H1 (cell line): ENCODE results near the gene SEC31A. TPM values are rescaled to one million over a fixed set of nuclear protein-coding genes. Genes with fewer than 3 reads are reported as not detected.
A peak's percentile ranks its signal among the peaks of the same experiment; 100 is the strongest.

Source experiments
- ASH2L ChIP-seq: fragments of 200-600, 300-600 bp; sonication (generic); IDR thresholded peaks from one replicate; pipeline ENCODE4 v1.7.1; 2017; ENCODE audit warnings: low read length
- ATF3 ChIP-seq: IDR thresholded peaks from 2 replicates; pipeline ENCODE4 v1.6.1; 2011; ENCODE audit warnings: low read depth, mild to moderate bottlenecking, low read length; ENCODE audit not compliant: insufficient read depth
- BACH1 ChIP-seq: IDR thresholded peaks from 2 replicates; pipeline ENCODE4 v1.6.1; 2012; ENCODE audit warnings: low read length, improper control_type of control experiment
- BCL11A ChIP-seq, 2 experiments: IDR thresholded peaks; one replicate each; pipeline ENCODE4 v1.6.1; 2011; ENCODE audit warnings: low read depth in 2 of 2, low read length in 2 of 2, mild to moderate bottlenecking in 2 of 2
- BRCA1 ChIP-seq: IDR thresholded peaks from 2 replicates; pipeline ENCODE4 v1.6.1; 2012; ENCODE audit warnings: low read depth, low read length, improper control_type of control experiment
- CEBPB ChIP-seq: IDR thresholded peaks from 2 replicates; pipeline ENCODE4 v1.6.1; 2012; ENCODE audit warnings: low read depth, low read length
- CREB1 ChIP-seq: IDR thresholded peaks from 2 replicates; pipeline ENCODE4 v1.6.1; 2012; ENCODE audit warnings: inconsistent platforms
- GTF2F1 ChIP-seq: IDR thresholded peaks from 2 replicates; pipeline ENCODE4 v1.6.1; 2012; ENCODE audit warnings: low read depth, low read length, improper control_type of control experiment, borderline replicate concordance
- HDAC2 ChIP-seq, 2 experiments: fragments of 300-600 bp in 1 of 2; sonication (generic) in 1 of 2; IDR thresholded peaks; 2 replicates each; pipeline ENCODE4 v1.6.1; 2011 to 2012; ENCODE audit warnings: low read depth in 2 of 2, low read length in 2 of 2, mild to moderate bottlenecking in 2 of 2, moderate library complexity in 2 of 2, borderline replicate concordance in 1 of 2, inconsistent platforms in 1 of 2
- HDAC6 ChIP-seq: IDR thresholded peaks from one replicate; pipeline ENCODE4 v1.7.1; 2012; ENCODE audit warnings: low read depth, mild to moderate bottlenecking, inconsistent platforms, low read length, moderate library complexity
- JUND ChIP-seq: IDR thresholded peaks from 2 replicates; pipeline ENCODE4 v1.6.1; 2011; ENCODE audit warnings: mild to moderate bottlenecking, improper control_type of control experiment, low read length
- MAFK ChIP-seq: IDR thresholded peaks from 2 replicates; pipeline ENCODE4 v1.6.1; 2012; ENCODE audit warnings: low read depth, mild to moderate bottlenecking, improper control_type of control experiment, low read length
- POLR2A ChIP-seq, 2 experiments: IDR thresholded peaks; 1 replicate in 1 of 2; 2 replicates in 1 of 2; pipeline ENCODE4 v1.6.1; 2011; ENCODE audit warnings: low read depth in 2 of 2, low read length in 2 of 2, mild to moderate bottlenecking in 2 of 2; ENCODE audit errors: control extremely low read depth in 1 of 2
- POLR2AphosphoS5 ChIP-seq: IDR thresholded peaks from 2 replicates; pipeline ENCODE4 v1.6.1; 2011; ENCODE audit warnings: low read depth, low read length
- POU5F1 ChIP-seq: IDR thresholded peaks from 2 replicates; pipeline ENCODE4 v1.6.1; 2011; ENCODE audit warnings: low read depth, mild to moderate bottlenecking, low read length, moderate library complexity
- RFX5 ChIP-seq: IDR thresholded peaks from 2 replicates; pipeline ENCODE4 v1.6.1; 2011; ENCODE audit warnings: low read depth, low read length, improper control_type of control experiment, borderline replicate concordance
- SP2 ChIP-seq: IDR thresholded peaks from 2 replicates; pipeline ENCODE4 v1.6.1; 2012; ENCODE audit warnings: mild to moderate bottlenecking, low read length, inconsistent platforms
- TAF7 ChIP-seq: optimal IDR thresholded peaks from 2 replicates; pipeline ENCODE3; 2011; ENCODE audit warnings: low read depth, mild to moderate bottlenecking, inconsistent platforms, low read length, moderate library complexity, borderline replicate concordance
- TEAD4 ChIP-seq: IDR thresholded peaks from 2 replicates; pipeline ENCODE4 v1.6.1; 2012; ENCODE audit warnings: low read depth, low read length, inconsistent platforms, mixed read lengths
- polyA plus RNA-seq, 7 experiments: library from polyadenylated mRNA; depleted of rRNA in 3 of 7; stranded (reverse) in 5 of 7; unstranded in 2 of 7; fragments of >200 nt in 5 of 7; fragments of 200-250 nt in 2 of 7; gene quantifications; 1 replicate in 5 of 7; 2 replicates in 1 of 7; 4 replicates in 1 of 7; pipeline versions ENCODE4 v1.2.1 to v1.2.3, GENCODE V29; 2011 to 2013; ENCODE audit warnings: missing spikeins in 2 of 7, mixed read lengths in 2 of 7
- total RNA-seq: library from RNA; stranded (reverse); fragmentation: NEBNext Ultra II Directional; extraction: Animal tissue kit (Norgen Biotek cat#: 25700); gene quantifications from 2 replicates; pipeline ENCODE4 v1.2.1, GENCODE V29; 2021
- TF ChIP-seq, protein P1 (sequence below), 3 experiments: IDR thresholded peaks; 1 replicate in 2 of 3; 2 replicates in 1 of 3; pipeline versions ENCODE4 v1.5.1 to v1.6.1; 2011; ENCODE audit warnings: low read length in 3 of 3, mild to moderate bottlenecking in 3 of 3, inconsistent platforms in 2 of 3, low read depth in 1 of 3, moderate library complexity in 1 of 3; ENCODE audit not compliant: insufficient read depth in 1 of 3; ENCODE audit errors: control extremely low read depth in 1 of 3
- TF ChIP-seq, protein P2 (sequence below): IDR thresholded peaks from 2 replicates; pipeline ENCODE4 v1.6.1; 2011; ENCODE audit warnings: low read length, improper control_type of control experiment

SEC31A gene
- total and polyA plus RNA-seq, 2 of the 8 experiments (the other 6 are each of a cell fraction or from before 2014, with no cell fraction given): 112 to 125 TPM

- TF ChIP-seq, protein P1, sequence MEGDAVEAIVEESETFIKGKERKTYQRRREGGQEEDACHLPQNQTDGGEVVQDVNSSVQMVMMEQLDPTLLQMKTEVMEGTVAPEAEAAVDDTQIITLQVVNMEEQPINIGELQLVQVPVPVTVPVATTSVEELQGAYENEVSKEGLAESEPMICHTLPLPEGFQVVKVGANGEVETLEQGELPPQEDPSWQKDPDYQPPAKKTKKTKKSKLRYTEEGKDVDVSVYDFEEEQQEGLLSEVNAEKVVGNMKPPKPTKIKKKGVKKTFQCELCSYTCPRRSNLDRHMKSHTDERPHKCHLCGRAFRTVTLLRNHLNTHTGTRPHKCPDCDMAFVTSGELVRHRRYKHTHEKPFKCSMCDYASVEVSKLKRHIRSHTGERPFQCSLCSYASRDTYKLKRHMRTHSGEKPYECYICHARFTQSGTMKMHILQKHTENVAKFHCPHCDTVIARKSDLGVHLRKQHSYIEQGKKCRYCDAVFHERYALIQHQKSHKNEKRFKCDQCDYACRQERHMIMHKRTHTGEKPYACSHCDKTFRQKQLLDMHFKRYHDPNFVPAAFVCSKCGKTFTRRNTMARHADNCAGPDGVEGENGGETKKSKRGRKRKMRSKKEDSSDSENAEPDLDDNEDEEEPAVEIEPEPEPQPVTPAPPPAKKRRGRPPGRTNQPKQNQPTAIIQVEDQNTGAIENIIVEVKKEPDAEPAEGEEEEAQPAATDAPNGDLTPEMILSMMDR (IDR thresholded peaks at IDR 0.05; ENCODE audit: control extremely low read depth in 1 of 3, insufficient read depth in 1 of 3, low read depth in 1 of 3, low read length in 3 of 3): no peak
- TF ChIP-seq TEAD4 (no peak), MAFK (no peak), CEBPB (no peak), BRCA1 (no peak), BACH1 (no peak), ASH2L (no peak), ATF3 (peak; percentile 67), POLR2AphosphoS5 (peak; percentile 88), GTF2F1 (0 out of 2 replicates have a peak, but pooled peaks have one; percentile 17), TAF7 (peak; percentile 86), HDAC6 (no peak), SP2 (no peak), HDAC2 (IDR thresholded peaks at IDR 0.05; ENCODE audit: borderline replicate concordance in 1 of 2, low read depth in 2 of 2, low read length in 2 of 2) (no peak; a peak in 1 of 4 replicates), BCL11A (IDR thresholded peaks at IDR 0.05; ENCODE audit: low read depth in 2 of 2, low read length in 2 of 2) (no peak), CREB1 (peak; percentile 98), POU5F1 (no peak), RFX5 (no peak), JUND (no peak), POLR2A (IDR thresholded peaks at IDR 0.05; ENCODE audit: control extremely low read depth in 1 of 2, low read depth in 2 of 2, low read length in 2 of 2) (peak; percentile 84 to 90)
- TF ChIP-seq, protein P2, sequence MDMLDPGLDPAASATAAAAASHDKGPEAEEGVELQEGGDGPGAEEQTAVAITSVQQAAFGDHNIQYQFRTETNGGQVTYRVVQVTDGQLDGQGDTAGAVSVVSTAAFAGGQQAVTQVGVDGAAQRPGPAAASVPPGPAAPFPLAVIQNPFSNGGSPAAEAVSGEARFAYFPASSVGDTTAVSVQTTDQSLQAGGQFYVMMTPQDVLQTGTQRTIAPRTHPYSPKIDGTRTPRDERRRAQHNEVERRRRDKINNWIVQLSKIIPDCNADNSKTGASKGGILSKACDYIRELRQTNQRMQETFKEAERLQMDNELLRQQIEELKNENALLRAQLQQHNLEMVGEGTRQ: no peak
Measured at GRCh38 chr4:82890901-82891706, at the start of gene SEC31A (continued).
